ENCODE results near the gene GPS2. TPM values are rescaled to one million over a fixed set of nuclear protein-coding genes. Genes with fewer than 3 reads are reported as not detected.

The GPS2 gene
- total RNA-seq, 1 experiment from 2014 or later = 62.6 TPM

DNA sequence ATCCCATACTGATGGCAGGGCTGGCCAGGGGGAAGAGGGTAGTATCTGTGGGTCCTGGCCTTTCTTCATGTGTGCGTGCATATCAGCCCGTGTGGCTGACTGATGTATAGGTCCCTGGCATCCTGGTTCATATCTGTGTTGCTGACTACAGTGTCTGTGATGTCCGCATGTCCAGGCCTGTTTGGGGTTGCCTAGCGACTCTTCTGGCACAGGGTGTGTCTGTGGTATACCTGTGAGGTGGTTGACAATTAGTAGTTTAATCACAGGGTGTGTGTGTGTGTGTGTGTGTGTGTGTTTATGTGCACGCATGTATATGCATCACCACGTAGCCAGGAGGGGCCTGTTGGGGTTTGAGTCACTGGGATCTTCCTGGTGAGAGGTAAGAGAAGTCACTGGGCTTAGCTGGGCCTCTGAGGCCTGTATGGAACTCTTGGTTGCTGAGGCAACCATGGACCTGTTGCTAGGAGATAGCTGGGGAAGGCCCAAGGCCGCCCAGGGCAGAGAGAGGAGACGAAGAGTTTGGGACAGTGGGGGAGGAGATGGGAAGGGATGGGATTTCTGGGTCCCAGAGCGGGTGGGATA lies 39.2 kb upstream of the GPS2 start:
- Mint-ChIP-seq H3K9me3 (no peaks in the 10 kb centered on the region), H3K27me3 (ENCODE audit: low read depth) (peaks cover 10% of the 10 kb centered on the region), H3K4me3 (peak overlapping the region in 1 of 2 experiments; percentile 47; a peak in 2 of 5 replicates), H3K27ac (no peak overlapping the region; a peak in 1 of 7 replicates), H3K36me3 (ENCODE audit: insufficient read depth in 1 of 3, low read depth in 3 of 3) (no peaks in the 10 kb centered on the region), H3K4me1 (peaks cover 25 to 31% of the 10 kb centered on the region in 2 experiments)
- Histone ChIP-seq H3K14ac (ENCODE audit: insufficient read depth, low read length) (no peak overlapping the region), H3K18ac (ENCODE audit: insufficient read length, low read depth, low read length) (no peak overlapping the region), H3K23ac (ENCODE audit: insufficient read length, low read depth, low read length) (no peak overlapping the region), H4K8ac (replicated peaks; ENCODE audit: insufficient read length, low read depth, low read length) (no peak overlapping the region), H3K9ac (ENCODE audit: extremely low read depth, insufficient read length, low read length) (no peak overlapping the region), H3K23me2 (ENCODE audit: insufficient read length, low read depth, low read length, poor library complexity, severe bottlenecking) (peaks cover 12% of the 10 kb centered on the region), H3K27ac (ENCODE audit: insufficient read length, low read depth, low read length) (no peak overlapping the region), H3K79me1 (ENCODE audit: insufficient read depth, low read depth, low read length, poor library complexity, severe bottlenecking) (no peaks in the 10 kb centered on the region), H2BK120ac (ENCODE audit: low read depth, low read length, poor library complexity, severe bottlenecking) (no peak overlapping the region), H3K9me3 (ENCODE audit: control insufficient read depth, low read depth, low read length) (no peaks in the 10 kb centered on the region), H3T11ph (ENCODE audit: low read length) (no peak overlapping the region), H3K4ac (ENCODE audit: low read depth, low read length) (no peak overlapping the region), H2AK5ac (ENCODE audit: insufficient read length, low read length) (no peak overlapping the region), H2BK15ac (ENCODE audit: low read depth, low read length) (no peak overlapping the region), H2BK5ac (ENCODE audit: insufficient read length, low read length) (no peak overlapping the region), H3K4me2 (ENCODE audit: insufficient read depth, insufficient read length, low read length) (no peak overlapping the region), H2BK20ac (ENCODE audit: low read depth, low read length, poor library complexity, severe bottlenecking) (no peak overlapping the region), H2AFZ (ENCODE audit: low read length) (no peak overlapping the region), H2BK12ac (ENCODE audit: insufficient read length, low read depth, low read length) (no peak overlapping the region), H4K5ac (ENCODE audit: insufficient read length, low read depth, low read length) (no peak overlapping the region), H4K91ac (ENCODE audit: insufficient read length, low read depth, low read length) (no peak overlapping the region), H4K20me1 (ENCODE audit: control insufficient read depth, insufficient read depth, insufficient read length) (no peaks in the 10 kb centered on the region), H3K79me2 (ENCODE audit: insufficient read depth, low read length) (no peaks in the 10 kb centered on the region; the same call in 1 of the 2 replicates), H3K56ac (ENCODE audit: insufficient read length, low read depth, low read length) (no peak overlapping the region), H3K4me1 (ENCODE audit: insufficient read depth, low read length) (0 out of 2 replicates have a peak, but pooled peaks cover 2% of the 10 kb centered on the region), H3K27me3 (ENCODE audit: insufficient read depth, low read length) (no peaks in the 10 kb centered on the region)
- DNase-seq = no peak
- TF ChIP-seq, protein P1, sequence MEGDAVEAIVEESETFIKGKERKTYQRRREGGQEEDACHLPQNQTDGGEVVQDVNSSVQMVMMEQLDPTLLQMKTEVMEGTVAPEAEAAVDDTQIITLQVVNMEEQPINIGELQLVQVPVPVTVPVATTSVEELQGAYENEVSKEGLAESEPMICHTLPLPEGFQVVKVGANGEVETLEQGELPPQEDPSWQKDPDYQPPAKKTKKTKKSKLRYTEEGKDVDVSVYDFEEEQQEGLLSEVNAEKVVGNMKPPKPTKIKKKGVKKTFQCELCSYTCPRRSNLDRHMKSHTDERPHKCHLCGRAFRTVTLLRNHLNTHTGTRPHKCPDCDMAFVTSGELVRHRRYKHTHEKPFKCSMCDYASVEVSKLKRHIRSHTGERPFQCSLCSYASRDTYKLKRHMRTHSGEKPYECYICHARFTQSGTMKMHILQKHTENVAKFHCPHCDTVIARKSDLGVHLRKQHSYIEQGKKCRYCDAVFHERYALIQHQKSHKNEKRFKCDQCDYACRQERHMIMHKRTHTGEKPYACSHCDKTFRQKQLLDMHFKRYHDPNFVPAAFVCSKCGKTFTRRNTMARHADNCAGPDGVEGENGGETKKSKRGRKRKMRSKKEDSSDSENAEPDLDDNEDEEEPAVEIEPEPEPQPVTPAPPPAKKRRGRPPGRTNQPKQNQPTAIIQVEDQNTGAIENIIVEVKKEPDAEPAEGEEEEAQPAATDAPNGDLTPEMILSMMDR (conservative IDR thresholded peaks at IDR 0.05) = no peak
- WGBS (ENCODE audit: extremely low coverage, insufficient read length, low lambda C conversion rate) = no CpG with 5 or more reads among the region's 9 CpGs

All from H9 (cell line).